ENCODE results near the gene THAP8. TPM values are rescaled to one million over a fixed set of nuclear protein-coding genes. Genes with fewer than 3 reads are reported as not detected.

THAP8 gene
- total RNA-seq, 4 donors from 2014 or later, result 6.3 to 21.3 (median 12.1) TPM

DNA sequence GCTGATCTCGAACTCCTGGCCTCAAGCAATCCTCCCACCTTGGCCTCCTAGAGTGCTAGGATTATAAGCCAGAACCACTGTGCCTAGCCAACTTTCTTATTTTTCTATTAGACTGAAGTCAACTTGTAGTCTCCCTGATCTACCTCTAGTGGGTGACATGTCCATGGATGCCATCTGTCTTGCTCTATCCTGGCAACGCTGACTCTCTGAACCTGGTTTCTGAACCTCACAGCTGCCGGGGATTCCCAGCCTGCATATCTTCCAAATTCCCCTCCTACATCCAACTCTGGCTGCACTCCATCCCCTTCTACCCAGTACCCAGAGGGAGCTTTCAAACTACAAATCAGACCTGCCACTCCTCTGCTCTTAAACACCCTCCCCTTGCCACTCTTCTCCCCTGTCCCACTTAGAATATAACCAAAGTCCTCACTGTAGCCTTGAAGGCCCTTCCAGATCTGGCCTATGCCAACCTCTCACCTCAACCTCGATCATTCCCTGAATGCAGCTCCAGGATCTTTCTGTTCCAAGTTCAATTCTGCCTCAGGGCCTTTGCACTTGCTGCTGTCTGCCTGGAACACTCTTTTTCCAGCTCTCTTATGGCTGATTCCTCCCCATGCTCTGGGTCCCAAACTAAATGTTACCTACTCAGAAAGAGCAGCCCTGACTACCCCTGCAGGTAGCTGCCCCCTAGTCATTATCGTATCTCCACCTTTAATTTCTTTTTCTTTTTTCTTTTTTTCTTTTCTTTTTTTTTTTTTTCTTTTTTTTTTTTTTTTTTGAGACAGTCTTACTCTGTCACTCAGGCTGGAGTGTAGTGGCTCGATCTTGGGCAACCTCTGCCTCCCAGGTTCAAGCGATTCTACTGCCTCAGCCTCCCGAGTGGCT lies 23.6 kb downstream of the THAP8 start:
- H3K27ac ChIP-seq (replicated peaks in 1 of 4), result peak overlapping the region in 1 of 4 donors; percentile 21
- H3K9me3 ChIP-seq, result no peaks in the 10 kb centered on the region
- WGBS, result 87% methylated on average over 7 of the region's 8 CpGs
- H3K27me3 ChIP-seq, result no peaks in the 10 kb centered on the region
- TF ChIP-seq, protein P1, sequence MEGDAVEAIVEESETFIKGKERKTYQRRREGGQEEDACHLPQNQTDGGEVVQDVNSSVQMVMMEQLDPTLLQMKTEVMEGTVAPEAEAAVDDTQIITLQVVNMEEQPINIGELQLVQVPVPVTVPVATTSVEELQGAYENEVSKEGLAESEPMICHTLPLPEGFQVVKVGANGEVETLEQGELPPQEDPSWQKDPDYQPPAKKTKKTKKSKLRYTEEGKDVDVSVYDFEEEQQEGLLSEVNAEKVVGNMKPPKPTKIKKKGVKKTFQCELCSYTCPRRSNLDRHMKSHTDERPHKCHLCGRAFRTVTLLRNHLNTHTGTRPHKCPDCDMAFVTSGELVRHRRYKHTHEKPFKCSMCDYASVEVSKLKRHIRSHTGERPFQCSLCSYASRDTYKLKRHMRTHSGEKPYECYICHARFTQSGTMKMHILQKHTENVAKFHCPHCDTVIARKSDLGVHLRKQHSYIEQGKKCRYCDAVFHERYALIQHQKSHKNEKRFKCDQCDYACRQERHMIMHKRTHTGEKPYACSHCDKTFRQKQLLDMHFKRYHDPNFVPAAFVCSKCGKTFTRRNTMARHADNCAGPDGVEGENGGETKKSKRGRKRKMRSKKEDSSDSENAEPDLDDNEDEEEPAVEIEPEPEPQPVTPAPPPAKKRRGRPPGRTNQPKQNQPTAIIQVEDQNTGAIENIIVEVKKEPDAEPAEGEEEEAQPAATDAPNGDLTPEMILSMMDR (IDR thresholded peaks at IDR 0.05), result peak in 1 of 3 experiments; percentile 16
- TF ChIP-seq POLR2AphosphoS5 (IDR thresholded peaks at IDR 0.05), result no peak
- TF ChIP-seq POLR2A (IDR thresholded peaks at IDR 0.05; ENCODE audit: low read depth), result no peak
- H3K36me3 ChIP-seq, result peaks cover 0 to 41% (median 24%) of the 10 kb centered on the region in 4 donors
- no peak for DNase-seq (ENCODE audit: extremely low spot score)
- intact Hi-C loops (cut with DNase I), result no loop called here
- peaks cover 13 to 34% (median 22%) of the 10 kb centered on the region in 4 donors for H3K4me1 ChIP-seq
- no peak overlapping the region for H3K4me3 ChIP-seq

DNA sequence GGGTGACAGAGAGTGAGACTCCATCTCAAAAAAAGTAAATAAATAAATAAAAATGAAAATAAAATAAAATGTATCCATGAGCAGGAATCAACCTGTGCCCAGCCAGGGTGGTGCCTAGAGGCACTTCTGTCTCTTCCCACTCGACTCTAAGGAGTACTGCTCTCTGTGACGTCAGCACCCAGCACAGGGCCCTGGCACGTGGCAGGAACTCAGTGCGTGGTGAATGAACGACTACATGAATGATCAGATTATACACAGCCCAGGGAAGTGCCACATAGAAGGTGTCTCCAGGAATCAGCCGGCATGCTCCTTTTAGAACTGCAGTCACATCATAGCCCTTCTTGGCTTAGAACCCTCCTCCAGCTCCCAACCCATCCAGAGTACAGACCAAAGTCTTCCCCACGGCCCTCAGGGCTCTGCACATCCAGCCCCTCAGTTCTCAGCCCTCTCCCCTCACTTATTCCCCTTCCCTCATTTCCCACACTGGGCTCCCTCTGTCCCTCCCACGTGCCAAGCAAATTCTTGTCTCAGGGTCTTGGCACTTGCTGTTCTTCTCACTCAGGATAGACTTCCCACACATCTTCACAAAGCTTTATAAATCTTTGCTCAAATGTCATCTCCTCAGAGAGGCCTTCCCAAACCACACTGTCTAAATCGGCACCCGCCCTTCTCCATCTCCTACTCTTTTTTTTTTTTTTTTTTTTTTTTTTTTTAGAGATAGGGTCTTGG lies 25.6 kb downstream of the THAP8 start:
- intact Hi-C loops (cut with DNase I), result no loop called here
- H3K4me3 ChIP-seq, result no peak overlapping the region

DNA sequence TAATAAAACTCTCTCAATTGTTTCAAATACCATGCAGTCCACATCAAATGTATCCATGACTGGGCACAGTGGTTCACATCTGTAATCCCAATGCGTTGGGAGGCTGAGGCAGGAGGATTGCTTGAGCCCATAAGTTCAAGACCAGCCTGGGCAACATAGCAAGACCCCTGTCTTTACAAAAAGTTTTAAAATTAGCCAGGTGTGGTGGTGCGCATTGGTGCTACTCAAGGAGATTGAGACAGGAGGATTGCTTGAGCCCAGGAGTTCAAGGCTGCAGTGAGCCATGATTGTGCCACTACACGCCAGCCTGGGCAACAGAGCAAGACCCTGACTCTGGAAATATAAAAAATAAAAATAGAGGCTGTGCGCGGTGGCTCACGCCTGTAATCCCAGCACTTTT lies 26.4 kb downstream of the THAP8 start:
- Histone ChIP-seq H3K4me1 (peaks cover 9 to 24% (median 15%) of the 10 kb centered on the region in 4 donors), H3K9me3 (no peaks in the 10 kb centered on the region), H3K27ac (replicated peaks in 1 of 4) (no peak overlapping the region), H3K27me3 (no peaks in the 10 kb centered on the region), H3K4me3 (no peak overlapping the region), H3K36me3 (peaks cover 14 to 61% (median 34%) of the 10 kb centered on the region in 4 donors)
- intact Hi-C loops (cut with DNase I), result no loop called here
- DNase-seq (ENCODE audit: extremely low spot score), result no peak
- 90% methylated on average over 6 of the region's 6 CpGs for WGBS
- TF ChIP-seq POLR2A (IDR thresholded peaks at IDR 0.05; ENCODE audit: low read depth) (no peak), POLR2AphosphoS5 (IDR thresholded peaks at IDR 0.05) (no peak), EP300 (IDR thresholded peaks at IDR 0.05) (no peak)
- TF ChIP-seq, protein P1 (IDR thresholded peaks at IDR 0.05), result no peak

More for the DNA sequence above, 25.6 kb downstream of the THAP8 start:
- no peak for DNase-seq (ENCODE audit: extremely low spot score)
- Histone ChIP-seq H3K27me3 (no peaks in the 10 kb centered on the region), H3K4me1 (peaks cover 13 to 32% (median 22%) of the 10 kb centered on the region in 4 donors), H3K36me3 (peaks cover 10 to 53% (median 30%) of the 10 kb centered on the region in 4 donors), H3K27ac (replicated peaks in 1 of 4) (no peak overlapping the region), H3K9me3 (no peaks in the 10 kb centered on the region)
- 78% methylated on average over 8 of the region's 10 CpGs for WGBS
- TF ChIP-seq POLR2AphosphoS5 (IDR thresholded peaks at IDR 0.05) (no peak), EP300 (IDR thresholded peaks at IDR 0.05) (no peak), POLR2A (IDR thresholded peaks at IDR 0.05; ENCODE audit: low read depth) (no peak)
- TF ChIP-seq, protein P1 (IDR thresholded peaks at IDR 0.05), result no peak

DNA sequence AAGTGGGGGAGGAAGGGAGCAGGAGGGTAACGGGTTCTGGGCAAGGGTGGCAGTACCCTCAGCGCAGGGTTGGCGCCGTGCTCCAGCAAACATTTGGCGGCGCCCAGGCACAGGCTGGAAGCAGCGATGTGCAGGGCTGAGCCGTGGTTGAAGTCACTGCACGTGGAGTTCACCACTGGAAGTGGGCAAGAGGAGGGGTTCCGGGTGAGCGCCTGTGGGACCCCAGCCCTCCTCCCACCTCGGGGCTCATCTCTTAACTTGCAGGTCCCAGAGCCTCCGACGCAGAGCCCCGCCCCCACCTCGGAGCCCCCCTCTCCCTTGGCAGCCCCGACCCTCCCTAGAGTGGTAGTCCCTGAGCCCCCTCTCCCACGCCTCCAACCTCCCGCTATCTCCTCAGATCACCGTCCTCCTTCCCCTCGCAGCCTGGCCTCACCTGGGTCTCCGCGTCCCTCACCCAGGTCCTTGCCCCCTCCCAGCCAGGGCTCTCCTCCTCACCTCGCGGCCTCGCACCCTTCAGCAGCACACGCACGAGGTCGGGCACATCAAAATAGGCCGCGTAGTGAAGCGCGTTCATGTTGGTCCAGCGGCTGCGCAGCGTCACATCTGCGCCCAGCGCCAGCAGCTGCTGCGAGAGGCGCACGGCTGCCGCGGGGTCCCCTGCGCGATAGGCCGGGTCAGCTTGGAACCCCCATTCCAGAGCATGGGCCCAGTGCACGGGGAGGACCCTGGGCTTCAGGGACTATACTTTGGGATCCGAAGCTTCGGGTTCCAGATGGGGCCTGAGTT lies 27.8 kb downstream of the THAP8 start:
- no peaks in the 10 kb centered on the region for H3K27me3 ChIP-seq
- H3K4me1 ChIP-seq, result peaks cover 0 to 10% (median 4%) of the 10 kb centered on the region in 4 donors
- no peak for DNase-seq (ENCODE audit: extremely low spot score)
- no peak overlapping the region for H3K4me3 ChIP-seq
- TF ChIP-seq POLR2AphosphoS5 (IDR thresholded peaks at IDR 0.05), result no peak
- no peak for TF ChIP-seq EP300 (IDR thresholded peaks at IDR 0.05)
- no peak for TF ChIP-seq POLR2A (IDR thresholded peaks at IDR 0.05; ENCODE audit: low read depth)
- TF ChIP-seq, protein P1 (IDR thresholded peaks at IDR 0.05), result no peak
- WGBS, result 92% methylated on average over 36 of the region's 49 CpGs
- intact Hi-C loops (cut with DNase I), result no loop called here
- peaks cover 14 to 75% (median 43%) of the 10 kb centered on the region in 4 donors for H3K36me3 ChIP-seq
- H3K27ac ChIP-seq (replicated peaks in 1 of 4), result no peak overlapping the region
- no peaks in the 10 kb centered on the region for H3K9me3 ChIP-seq

Measured in esophagus muscularis mucosa (tissue), 4 donors.